ENCODE results near the gene LRR1. TPM values are rescaled to one million over a fixed set of nuclear protein-coding genes. Genes with fewer than 3 reads are reported as not detected.

LRR1 gene
- total and polyA plus RNA-seq, 4 donors: 5.7 to 11.9 (median 7.6) TPM

DNA sequence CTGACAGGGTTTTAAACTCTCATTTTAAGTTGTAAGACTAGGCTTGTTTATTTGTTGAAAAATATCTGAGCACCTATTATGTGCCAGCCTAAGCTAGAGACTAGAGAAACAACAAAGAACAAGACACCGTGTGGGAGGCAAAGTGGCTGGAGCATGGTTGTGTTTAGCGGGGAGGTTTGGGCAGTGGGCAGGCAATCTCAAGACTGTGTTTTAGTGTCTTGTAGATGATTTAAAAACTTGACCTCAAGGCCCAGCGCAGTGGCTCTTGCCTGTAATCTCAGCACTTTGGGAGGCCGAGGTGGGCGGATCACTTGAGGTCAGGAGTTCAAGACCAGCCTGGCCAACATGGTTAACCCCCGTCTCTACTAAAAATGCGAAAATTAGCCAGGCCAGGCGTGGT lies 13.9 kb downstream of the LRR1 start:
- Histone ChIP-seq H3K27ac (ENCODE audit: low read depth in 1 of 2, low read length in 1 of 2) (no peak overlapping the region), H3K27me3 (ENCODE audit: control insufficient read depth in 3 of 3, insufficient read depth in 3 of 3, low read length in 2 of 3) (no peaks in the 10 kb centered on the region), H3K4me3 (no peak overlapping the region), H3K9me3 (ENCODE audit: control insufficient read depth in 4 of 4, insufficient read depth in 3 of 4, low read length in 3 of 4) (no peaks in the 10 kb centered on the region), H3K36me3 (ENCODE audit: control insufficient read depth in 4 of 4, insufficient read depth in 4 of 4, low read length in 4 of 4) (peaks cover 0 to 10% (median 4%) of the 10 kb centered on the region in 4 donors), H3K4me1 (ENCODE audit: control insufficient read depth in 5 of 5, insufficient read depth in 5 of 5, low read length in 5 of 5) (peaks cover 0 to 1% (median 0%) of the 10 kb centered on the region in 5 donors), H3K9ac (ENCODE audit: insufficient read depth in 1 of 2, low read length in 2 of 2) (no peak overlapping the region)
- ATAC-seq (ENCODE audit: insufficient read depth, low FRiP score) (no peak), DNase-seq (no peak)
- TF ChIP-seq CTCF (IDR thresholded peaks at IDR 0.05; ENCODE audit: control extremely low read depth, extremely low read depth): no peak
- WGBS, 2 donors: 95 to 97% methylated on average over 8 of the region's 8 CpGs

DNA sequence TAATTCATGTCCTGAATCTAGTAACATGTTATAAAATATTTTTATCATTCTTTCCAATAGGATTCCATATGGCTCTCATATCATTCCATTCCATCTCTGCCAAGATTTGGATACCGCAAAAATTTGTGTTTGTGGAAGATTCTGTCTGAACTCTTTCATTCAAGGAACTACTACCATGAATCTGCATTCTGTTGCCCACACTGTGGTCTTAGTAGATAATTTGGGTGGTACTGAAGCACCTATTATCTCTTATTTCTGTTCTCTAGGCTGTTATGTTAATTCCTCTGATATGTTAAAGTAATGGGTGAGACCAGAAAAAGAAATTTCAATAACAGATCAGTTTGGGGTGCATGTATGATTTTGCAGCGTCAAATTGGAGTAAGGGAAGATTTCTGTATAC lies 15.5 kb downstream of the LRR1 start:
- 93 to 94% methylated on average over 2 of the region's 2 CpGs for WGBS, 2 donors
- Histone ChIP-seq H3K9me3 (ENCODE audit: control insufficient read depth in 4 of 4, insufficient read depth in 3 of 4, low read length in 3 of 4) (no peaks in the 10 kb centered on the region), H3K4me3 (no peak overlapping the region)

GRCh38 chr14:49615776-49616175 lies 17.0 kb downstream of the LRR1 start:
- H3K4me1 ChIP-seq (ENCODE audit: control insufficient read depth in 5 of 5, insufficient read depth in 5 of 5, low read length in 5 of 5): peaks cover 0 to 8% (median 0%) of the 10 kb centered on the region in 5 donors
- H3K4me3 ChIP-seq: no peak overlapping the region
- no peak for ATAC-seq (ENCODE audit: insufficient read depth, low FRiP score)
- TF ChIP-seq CTCF (IDR thresholded peaks at IDR 0.05; ENCODE audit: control extremely low read depth, extremely low read depth): no peak
- WGBS, 2 donors: 88 to 92% methylated on average over 6 of the region's 6 CpGs
- H3K27ac ChIP-seq (ENCODE audit: low read depth in 1 of 2, low read length in 1 of 2): no peak overlapping the region
- DNase-seq: no peak
- no peaks in the 10 kb centered on the region for H3K9me3 ChIP-seq (ENCODE audit: control insufficient read depth in 4 of 4, insufficient read depth in 3 of 4, low read length in 3 of 4)
- H3K36me3 ChIP-seq (ENCODE audit: control insufficient read depth in 4 of 4, insufficient read depth in 4 of 4, low read length in 4 of 4): peaks cover 4 to 14% (median 8%) of the 10 kb centered on the region in 4 donors
- no peak overlapping the region for H3K9ac ChIP-seq (ENCODE audit: insufficient read depth in 1 of 2, low read length in 2 of 2)
- no peaks in the 10 kb centered on the region for H3K27me3 ChIP-seq (ENCODE audit: control insufficient read depth in 3 of 3, insufficient read depth in 3 of 3, low read length in 2 of 3)

More for the DNA sequence above, 15.5 kb downstream of the LRR1 start:
- DNase-seq (no peak), ATAC-seq (ENCODE audit: insufficient read depth, low FRiP score) (no peak)
- Histone ChIP-seq H3K4me1 (ENCODE audit: control insufficient read depth in 5 of 5, insufficient read depth in 5 of 5, low read length in 5 of 5) (peaks cover 0 to 4% (median 0%) of the 10 kb centered on the region in 5 donors), H3K36me3 (ENCODE audit: control insufficient read depth in 4 of 4, insufficient read depth in 4 of 4, low read length in 4 of 4) (peaks cover 4 to 16% (median 10%) of the 10 kb centered on the region in 4 donors), H3K9ac (ENCODE audit: insufficient read depth in 1 of 2, low read length in 2 of 2) (no peak overlapping the region), H3K27ac (ENCODE audit: low read depth in 1 of 2, low read length in 1 of 2) (no peak overlapping the region), H3K27me3 (ENCODE audit: control insufficient read depth in 3 of 3, insufficient read depth in 3 of 3, low read length in 2 of 3) (no peaks in the 10 kb centered on the region)
- no peak for TF ChIP-seq CTCF (IDR thresholded peaks at IDR 0.05; ENCODE audit: control extremely low read depth, extremely low read depth)
